ENCODE results near the gene TOM1.

Gene TOM1

DNA sequence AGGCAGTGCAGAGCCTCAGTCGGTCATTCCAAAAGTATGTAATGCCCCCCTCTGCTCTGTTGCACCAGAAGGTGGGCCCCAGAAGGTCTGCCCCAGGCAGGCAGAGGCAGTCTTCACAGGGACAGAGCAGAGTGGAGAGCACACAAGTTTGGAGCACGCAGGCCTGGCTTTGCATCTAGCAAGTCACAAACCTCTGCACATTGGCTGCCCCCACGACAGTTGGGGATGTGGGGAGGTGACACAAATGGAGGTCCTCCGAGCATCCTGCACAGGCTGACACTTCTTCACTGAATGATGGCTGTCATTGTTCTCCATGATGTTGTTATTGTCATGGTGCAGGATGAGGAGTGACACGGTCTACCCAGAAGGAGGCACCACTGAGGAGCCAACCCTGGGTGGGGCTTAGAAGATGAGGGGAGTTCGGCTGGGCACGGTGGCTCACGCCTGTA, 11.9 kb downstream of the TOM1 start:
- in situ Hi-C loops (cut with HindIII; ENCODE audit: low sequenced_read_pairs): no loop called here
- no peak overlapping the region for H3K4me3 ChIP-seq (ENCODE audit: low read depth, low read length)
- TF ChIP-seq, protein P1, sequence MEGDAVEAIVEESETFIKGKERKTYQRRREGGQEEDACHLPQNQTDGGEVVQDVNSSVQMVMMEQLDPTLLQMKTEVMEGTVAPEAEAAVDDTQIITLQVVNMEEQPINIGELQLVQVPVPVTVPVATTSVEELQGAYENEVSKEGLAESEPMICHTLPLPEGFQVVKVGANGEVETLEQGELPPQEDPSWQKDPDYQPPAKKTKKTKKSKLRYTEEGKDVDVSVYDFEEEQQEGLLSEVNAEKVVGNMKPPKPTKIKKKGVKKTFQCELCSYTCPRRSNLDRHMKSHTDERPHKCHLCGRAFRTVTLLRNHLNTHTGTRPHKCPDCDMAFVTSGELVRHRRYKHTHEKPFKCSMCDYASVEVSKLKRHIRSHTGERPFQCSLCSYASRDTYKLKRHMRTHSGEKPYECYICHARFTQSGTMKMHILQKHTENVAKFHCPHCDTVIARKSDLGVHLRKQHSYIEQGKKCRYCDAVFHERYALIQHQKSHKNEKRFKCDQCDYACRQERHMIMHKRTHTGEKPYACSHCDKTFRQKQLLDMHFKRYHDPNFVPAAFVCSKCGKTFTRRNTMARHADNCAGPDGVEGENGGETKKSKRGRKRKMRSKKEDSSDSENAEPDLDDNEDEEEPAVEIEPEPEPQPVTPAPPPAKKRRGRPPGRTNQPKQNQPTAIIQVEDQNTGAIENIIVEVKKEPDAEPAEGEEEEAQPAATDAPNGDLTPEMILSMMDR (IDR thresholded peaks at IDR 0.05; ENCODE audit: low read depth, low read length, missing control alignments): no peak
- DNase-seq (ENCODE audit: low read depth): no peak

DNA sequence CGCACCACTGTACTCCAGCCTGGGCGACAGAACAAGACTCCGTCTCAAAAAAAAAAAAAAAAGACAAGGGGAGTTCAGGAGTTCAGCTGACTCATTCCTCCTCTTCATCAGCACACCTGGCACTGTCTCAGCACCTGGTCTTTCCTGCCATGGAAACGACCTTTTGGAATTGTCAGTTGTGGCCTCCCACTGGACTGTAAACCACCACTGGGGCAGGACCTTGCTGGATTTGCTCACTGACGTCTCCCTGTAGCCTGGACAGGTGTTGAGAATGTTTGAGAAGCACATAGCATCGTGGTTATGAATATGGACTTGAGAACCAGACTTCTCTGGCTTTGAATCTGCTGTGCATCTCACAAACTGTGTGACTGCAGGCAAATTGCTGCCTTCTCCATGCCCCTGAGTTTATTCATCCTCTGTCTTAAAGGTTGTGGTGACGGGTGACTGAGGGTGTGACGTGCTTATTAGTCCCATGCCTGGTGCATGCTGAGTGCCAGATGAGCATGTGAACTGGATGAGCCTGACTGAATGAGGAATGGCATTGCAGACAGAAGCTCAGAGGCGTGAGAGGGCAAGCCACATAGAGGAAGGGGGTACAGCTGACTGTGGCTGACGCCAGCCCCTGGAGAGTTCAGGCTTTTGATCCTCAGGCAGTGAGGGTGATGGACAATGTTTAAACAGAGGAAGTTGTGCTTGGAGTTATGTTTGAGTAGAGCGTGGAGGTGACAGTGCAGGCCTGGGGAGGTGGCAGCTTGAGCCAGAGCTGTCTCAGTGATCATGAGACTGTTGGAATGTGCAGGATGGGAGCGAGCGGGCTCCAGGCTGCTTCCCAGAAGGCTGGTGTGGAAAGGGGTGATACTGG, 12.7 kb downstream of the TOM1 start:
- TF ChIP-seq, protein P1 (IDR thresholded peaks at IDR 0.05; ENCODE audit: low read depth, low read length, missing control alignments): no peak
- H3K4me3 ChIP-seq (ENCODE audit: low read depth, low read length): no peak overlapping the region
- in situ Hi-C loops (cut with HindIII; ENCODE audit: low sequenced_read_pairs): no loop called here
- DNase-seq (ENCODE audit: low read depth): no peak

DNA sequence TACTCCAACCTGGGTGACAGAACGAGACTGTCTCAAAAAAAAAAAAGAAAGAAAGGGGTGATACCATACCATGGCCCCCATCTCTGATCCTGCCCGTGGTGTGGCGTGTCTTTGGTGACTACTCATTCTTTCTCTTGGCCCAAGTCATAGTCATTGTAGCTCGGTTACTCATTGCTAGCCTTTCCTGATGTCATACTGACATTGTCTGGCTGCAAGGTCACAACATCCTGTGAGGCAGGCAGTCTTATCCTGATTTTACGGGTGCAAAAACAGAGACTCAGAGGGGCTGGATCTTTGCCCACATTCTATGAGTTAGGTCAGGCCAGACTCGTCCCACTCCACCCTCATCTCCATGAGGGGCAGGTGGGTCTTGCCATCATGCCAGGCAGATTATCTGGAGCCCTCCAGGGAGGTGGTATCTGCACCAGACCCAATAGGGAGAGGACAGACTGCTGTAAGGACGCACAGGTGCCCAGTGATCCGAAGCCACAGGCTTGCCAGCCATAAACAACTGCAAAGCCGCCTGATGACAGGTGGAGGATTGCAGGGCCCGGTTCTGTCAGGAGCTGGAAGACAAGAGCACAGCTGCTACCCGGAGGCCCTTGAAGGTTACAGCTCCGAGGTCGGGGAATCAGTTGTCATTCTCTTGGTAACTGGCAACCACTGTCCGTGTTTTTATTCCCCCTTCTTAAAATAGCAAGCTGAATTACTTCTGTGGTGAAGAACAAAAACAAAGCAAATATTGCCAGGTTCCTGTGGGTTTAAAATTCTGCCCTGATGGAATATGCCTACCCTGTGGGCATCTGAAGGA, 13.8 kb downstream of the TOM1 start:
- DNase-seq (ENCODE audit: low read depth): peak; percentile 26
- no peak overlapping the region for H3K4me3 ChIP-seq (ENCODE audit: low read depth, low read length)
- in situ Hi-C loops (cut with HindIII; ENCODE audit: low sequenced_read_pairs): no loop called here
- TF ChIP-seq, protein P1 (IDR thresholded peaks at IDR 0.05; ENCODE audit: low read depth, low read length, missing control alignments): no peak

DNA sequence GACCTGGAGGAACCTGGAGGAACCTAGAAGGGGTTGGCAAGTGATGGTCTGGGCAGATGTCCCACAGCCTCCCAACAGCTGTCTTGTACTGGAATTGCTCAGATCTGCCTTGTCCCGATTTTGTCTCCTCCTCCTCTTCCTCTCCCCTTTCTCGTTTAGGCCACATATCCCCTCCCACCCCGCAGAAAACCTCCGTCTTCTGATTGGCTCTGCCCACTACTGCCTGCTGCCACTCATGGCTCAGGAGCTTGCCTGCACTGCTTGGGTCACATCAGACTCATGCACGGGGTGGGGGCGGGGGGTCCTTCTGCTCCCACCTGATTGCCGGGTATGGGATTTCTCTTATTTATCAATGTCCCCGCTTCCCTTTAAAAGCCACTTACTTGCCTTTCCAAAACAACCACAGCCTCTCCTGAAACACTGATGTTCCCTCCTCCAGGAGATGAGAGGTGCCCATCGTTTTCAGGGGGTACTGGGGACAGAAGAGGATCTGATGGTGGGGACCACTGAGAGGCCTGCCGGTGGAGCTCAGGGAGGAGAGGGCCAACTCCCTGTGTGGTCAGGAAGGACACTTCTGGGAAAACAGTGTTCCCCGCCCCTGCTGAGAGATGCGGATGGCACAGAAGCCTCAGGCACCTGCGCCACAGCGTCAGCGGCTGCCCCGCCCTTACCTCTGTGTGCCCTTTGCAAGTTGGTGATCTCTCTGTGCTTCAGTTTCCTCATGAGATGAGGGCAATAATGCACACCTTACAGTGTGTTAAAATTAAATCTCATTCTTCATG, 14.7 kb downstream of the TOM1 start:
- no peak overlapping the region for H3K4me3 ChIP-seq (ENCODE audit: low read depth, low read length)
- in situ Hi-C loops (cut with HindIII; ENCODE audit: low sequenced_read_pairs): no loop called here
- TF ChIP-seq, protein P1 (IDR thresholded peaks at IDR 0.05; ENCODE audit: low read depth, low read length, missing control alignments): no peak
- no peak for DNase-seq (ENCODE audit: low read depth)

DNA sequence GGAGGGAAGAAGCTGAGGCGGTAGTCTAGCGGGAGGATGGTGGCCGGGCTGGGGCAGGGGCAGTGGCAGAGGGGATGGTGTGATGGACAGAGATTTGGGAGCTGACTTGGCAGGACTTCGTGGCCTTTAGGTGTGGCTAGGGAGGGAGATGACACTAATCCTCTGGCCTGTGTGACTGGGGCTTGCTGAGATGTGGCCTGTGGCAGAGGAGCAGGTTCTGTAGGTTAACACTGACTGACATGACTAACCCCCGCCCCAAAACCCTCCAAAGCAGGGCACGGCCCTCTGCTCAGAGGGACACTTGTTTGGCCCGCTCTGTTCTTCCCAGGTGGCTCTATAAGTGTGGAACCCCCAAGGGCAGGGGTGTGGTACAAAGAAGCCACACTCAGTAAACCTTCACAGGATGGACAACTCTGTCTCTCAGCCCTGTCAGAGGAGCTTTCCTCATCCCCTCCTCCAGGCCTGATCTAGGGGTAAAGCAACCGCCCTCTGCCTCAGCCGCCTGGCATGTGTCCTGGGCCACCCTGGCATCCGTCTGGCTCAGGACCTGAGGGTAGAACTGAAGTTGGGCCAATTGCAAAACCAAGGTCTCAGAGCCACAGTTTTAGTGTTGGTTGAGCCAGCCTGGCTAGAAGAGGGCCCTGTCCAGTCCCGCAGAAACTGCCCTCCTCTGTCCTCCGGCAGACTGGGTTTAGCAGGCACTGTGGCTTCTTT, 15.6 kb downstream of the TOM1 start:
- in situ Hi-C loops (cut with HindIII; ENCODE audit: low sequenced_read_pairs): no loop called here
- no peak overlapping the region for H3K4me3 ChIP-seq (ENCODE audit: low read depth, low read length)
- DNase-seq (ENCODE audit: low read depth): no peak
- TF ChIP-seq, protein P1 (IDR thresholded peaks at IDR 0.05; ENCODE audit: low read depth, low read length, missing control alignments): no peak
